Osteocyte (in vitro differentiated cells): ENCODE measurements around the gene TP53I11. TPM values are rescaled to one million over a fixed set of nuclear protein-coding genes. Genes with fewer than 3 reads are reported as not detected.

Experiments used
- DNase-seq: peaks from one replicate; pipeline ENCODE4 v3.0.0; 2021; ENCODE audit warnings: mixed read lengths; ENCODE audit not compliant: unreplicated experiment; ENCODE audit errors: extremely low spot score
- H3K27ac Mint-ChIP-seq: one replicate; pipeline ENCODE4 v1.8.0; 2021; ENCODE audit warnings: mild to moderate bottlenecking, mixed read lengths; ENCODE audit not compliant: unreplicated experiment
- H3K27me3 Mint-ChIP-seq: one replicate; pipeline ENCODE4 v1.8.0; 2021; ENCODE audit warnings: mixed read lengths; ENCODE audit not compliant: unreplicated experiment
- H3K36me3 Mint-ChIP-seq: one replicate; pipeline ENCODE4 v1.8.0; 2021; ENCODE audit warnings: mixed read lengths; ENCODE audit not compliant: unreplicated experiment
- H3K4me1 Mint-ChIP-seq: one replicate; pipeline ENCODE4 v1.8.0; 2021; ENCODE audit warnings: mixed read lengths; ENCODE audit not compliant: unreplicated experiment
- H3K4me3 Mint-ChIP-seq: one replicate; pipeline ENCODE4 v1.8.0; 2021; ENCODE audit warnings: mild to moderate bottlenecking, moderate library complexity, mixed read lengths; ENCODE audit not compliant: unreplicated experiment
- H3K9me3 Mint-ChIP-seq: one replicate; pipeline ENCODE4 v1.8.0; 2021; ENCODE audit warnings: mixed read lengths; ENCODE audit not compliant: unreplicated experiment
- total RNA-seq: library from RNA; stranded (reverse); gene quantifications from 2 replicates; pipeline ENCODE4 v1.2.1, GENCODE V29; 2021
- TF ChIP-seq, protein P1 (sequence below): fragments of 200-600 bp; sonication (generic); IDR thresholded peaks from 2 replicates; pipeline ENCODE4 v1.5.0; 2021; ENCODE audit warnings: antibody characterized with exemption, mild to moderate bottlenecking, moderate library complexity

The TP53I11 gene
- total RNA-seq, 1 donor from 2014 or later = 159 TPM

DNA sequence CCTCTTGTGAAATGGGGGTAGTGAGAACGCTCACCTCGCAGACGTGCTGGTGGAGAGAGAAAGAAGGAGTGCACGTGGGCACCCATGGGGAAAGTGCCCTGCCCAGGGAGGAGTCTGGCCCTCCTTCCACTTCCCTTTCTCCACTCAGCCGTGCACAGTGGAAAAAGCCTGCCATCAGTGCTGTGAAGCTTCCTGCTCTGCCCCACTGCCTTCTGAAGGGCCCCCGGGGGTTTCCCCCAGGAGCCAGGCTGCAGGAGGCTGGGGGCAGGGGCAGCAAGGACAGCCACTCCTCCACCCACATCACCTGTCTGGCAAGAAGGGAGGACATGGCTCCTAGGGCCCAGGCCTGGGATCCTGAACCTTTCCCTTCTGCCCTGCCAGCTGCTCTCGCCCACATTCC, 7.6 kb downstream of the TP53I11 start:
- no peak overlapping the region for H3K27ac Mint-ChIP-seq
- H3K36me3 Mint-ChIP-seq = peaks cover 7% of the 10 kb centered on the region
- no peaks in the 10 kb centered on the region for H3K9me3 Mint-ChIP-seq
- TF ChIP-seq, protein P1, sequence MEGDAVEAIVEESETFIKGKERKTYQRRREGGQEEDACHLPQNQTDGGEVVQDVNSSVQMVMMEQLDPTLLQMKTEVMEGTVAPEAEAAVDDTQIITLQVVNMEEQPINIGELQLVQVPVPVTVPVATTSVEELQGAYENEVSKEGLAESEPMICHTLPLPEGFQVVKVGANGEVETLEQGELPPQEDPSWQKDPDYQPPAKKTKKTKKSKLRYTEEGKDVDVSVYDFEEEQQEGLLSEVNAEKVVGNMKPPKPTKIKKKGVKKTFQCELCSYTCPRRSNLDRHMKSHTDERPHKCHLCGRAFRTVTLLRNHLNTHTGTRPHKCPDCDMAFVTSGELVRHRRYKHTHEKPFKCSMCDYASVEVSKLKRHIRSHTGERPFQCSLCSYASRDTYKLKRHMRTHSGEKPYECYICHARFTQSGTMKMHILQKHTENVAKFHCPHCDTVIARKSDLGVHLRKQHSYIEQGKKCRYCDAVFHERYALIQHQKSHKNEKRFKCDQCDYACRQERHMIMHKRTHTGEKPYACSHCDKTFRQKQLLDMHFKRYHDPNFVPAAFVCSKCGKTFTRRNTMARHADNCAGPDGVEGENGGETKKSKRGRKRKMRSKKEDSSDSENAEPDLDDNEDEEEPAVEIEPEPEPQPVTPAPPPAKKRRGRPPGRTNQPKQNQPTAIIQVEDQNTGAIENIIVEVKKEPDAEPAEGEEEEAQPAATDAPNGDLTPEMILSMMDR = no peak
- DNase-seq = no peak
- H3K27me3 Mint-ChIP-seq = no peaks in the 10 kb centered on the region
- peaks cover 46% of the 10 kb centered on the region for H3K4me1 Mint-ChIP-seq
- H3K4me3 Mint-ChIP-seq = no peak overlapping the region

GRCh38 chr11:44942029-44942955, 8.4 kb downstream of the TP53I11 start:
- H3K9me3 Mint-ChIP-seq = no peaks in the 10 kb centered on the region
- H3K27ac Mint-ChIP-seq = no peak overlapping the region
- no peak overlapping the region for H3K4me3 Mint-ChIP-seq
- H3K27me3 Mint-ChIP-seq = no peaks in the 10 kb centered on the region
- H3K36me3 Mint-ChIP-seq = peaks cover 7% of the 10 kb centered on the region
- DNase-seq = no peak
- H3K4me1 Mint-ChIP-seq = peaks cover 38% of the 10 kb centered on the region
- TF ChIP-seq, protein P1 = no peak

- Mint-ChIP-seq H3K36me3 (peaks cover 7% of the 10 kb centered on the region), H3K27ac (no peak overlapping the region), H3K4me1 (peaks cover 33% of the 10 kb centered on the region), H3K9me3 (no peaks in the 10 kb centered on the region), H3K4me3 (no peak overlapping the region), H3K27me3 (no peaks in the 10 kb centered on the region)
- TF ChIP-seq, protein P1 = no peak
- DNase-seq = no peak
Measured at GRCh38 chr11:44941259-44942021, 9.2 kb downstream of the TP53I11 start.

GRCh38 chr11:44940835-44941234, 9.8 kb downstream of the TP53I11 start:
- H3K27ac Mint-ChIP-seq = no peak overlapping the region
- no peak overlapping the region for H3K4me3 Mint-ChIP-seq
- no peaks in the 10 kb centered on the region for H3K27me3 Mint-ChIP-seq
- H3K9me3 Mint-ChIP-seq = no peaks in the 10 kb centered on the region
- TF ChIP-seq, protein P1 = no peak
- peaks cover 32% of the 10 kb centered on the region for H3K4me1 Mint-ChIP-seq
- DNase-seq = no peak
- H3K36me3 Mint-ChIP-seq = peaks cover 7% of the 10 kb centered on the region

- no peaks in the 10 kb centered on the region for H3K27me3 Mint-ChIP-seq
- H3K9me3 Mint-ChIP-seq = no peaks in the 10 kb centered on the region
- H3K27ac Mint-ChIP-seq = no peak overlapping the region
Measured at GRCh38 chr11:44940404-44940803, 10.3 kb downstream of the TP53I11 start.

More at GRCh38 chr11:44940404-44940803, 10.3 kb downstream of the TP53I11 start:
- no peak overlapping the region for H3K4me3 Mint-ChIP-seq
- TF ChIP-seq, protein P1 = no peak
- peaks cover 32% of the 10 kb centered on the region for H3K4me1 Mint-ChIP-seq
- H3K36me3 Mint-ChIP-seq = peaks cover 7% of the 10 kb centered on the region
- no peak for DNase-seq
